Measurements from ENCODE around the gene DEFB108B.
"Not testable (repeated sequence)": the region's sequence is repeated elsewhere in the genome, so short reads cannot be mapped to it uniquely, and the experiment has no call there.

DNA sequence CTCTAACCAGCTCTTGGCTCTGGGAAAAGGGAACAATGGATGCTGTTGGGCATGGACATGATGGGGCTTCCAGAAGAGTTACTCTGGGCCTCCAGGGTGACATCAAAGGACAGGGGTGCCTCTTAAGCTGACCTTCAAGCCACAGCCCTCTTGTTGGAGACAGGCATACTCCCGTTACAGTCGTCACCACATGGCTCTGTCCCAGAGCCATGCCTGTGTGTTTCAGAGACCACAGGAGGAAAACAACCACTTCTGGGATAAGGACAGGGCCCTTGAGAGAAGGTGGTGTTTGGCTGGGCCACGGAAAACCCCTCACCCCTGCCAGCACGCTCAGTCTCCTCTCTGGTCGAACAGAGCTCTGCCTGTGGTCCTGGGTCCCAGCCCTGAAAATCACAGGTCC lies 37.8 kb upstream of the DEFB108B start:
- TF ChIP-seq POLR2AphosphoS5 (IDR thresholded peaks at IDR 0.05; ENCODE audit: insufficient read depth in 1 of 2, low read depth in 1 of 2); POLR2A (IDR thresholded peaks at IDR 0.05): not testable (repeated sequence)
- TF ChIP-seq, protein P1, sequence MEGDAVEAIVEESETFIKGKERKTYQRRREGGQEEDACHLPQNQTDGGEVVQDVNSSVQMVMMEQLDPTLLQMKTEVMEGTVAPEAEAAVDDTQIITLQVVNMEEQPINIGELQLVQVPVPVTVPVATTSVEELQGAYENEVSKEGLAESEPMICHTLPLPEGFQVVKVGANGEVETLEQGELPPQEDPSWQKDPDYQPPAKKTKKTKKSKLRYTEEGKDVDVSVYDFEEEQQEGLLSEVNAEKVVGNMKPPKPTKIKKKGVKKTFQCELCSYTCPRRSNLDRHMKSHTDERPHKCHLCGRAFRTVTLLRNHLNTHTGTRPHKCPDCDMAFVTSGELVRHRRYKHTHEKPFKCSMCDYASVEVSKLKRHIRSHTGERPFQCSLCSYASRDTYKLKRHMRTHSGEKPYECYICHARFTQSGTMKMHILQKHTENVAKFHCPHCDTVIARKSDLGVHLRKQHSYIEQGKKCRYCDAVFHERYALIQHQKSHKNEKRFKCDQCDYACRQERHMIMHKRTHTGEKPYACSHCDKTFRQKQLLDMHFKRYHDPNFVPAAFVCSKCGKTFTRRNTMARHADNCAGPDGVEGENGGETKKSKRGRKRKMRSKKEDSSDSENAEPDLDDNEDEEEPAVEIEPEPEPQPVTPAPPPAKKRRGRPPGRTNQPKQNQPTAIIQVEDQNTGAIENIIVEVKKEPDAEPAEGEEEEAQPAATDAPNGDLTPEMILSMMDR (IDR thresholded peaks at IDR 0.05) = not testable (repeated sequence)
